ENCODE measurements around the gene DTNB.
"Not testable (repeated sequence)": the region's sequence is repeated elsewhere in the genome, so short reads cannot be mapped to it uniquely, and the experiment has no call there.

The DTNB gene

DNA sequence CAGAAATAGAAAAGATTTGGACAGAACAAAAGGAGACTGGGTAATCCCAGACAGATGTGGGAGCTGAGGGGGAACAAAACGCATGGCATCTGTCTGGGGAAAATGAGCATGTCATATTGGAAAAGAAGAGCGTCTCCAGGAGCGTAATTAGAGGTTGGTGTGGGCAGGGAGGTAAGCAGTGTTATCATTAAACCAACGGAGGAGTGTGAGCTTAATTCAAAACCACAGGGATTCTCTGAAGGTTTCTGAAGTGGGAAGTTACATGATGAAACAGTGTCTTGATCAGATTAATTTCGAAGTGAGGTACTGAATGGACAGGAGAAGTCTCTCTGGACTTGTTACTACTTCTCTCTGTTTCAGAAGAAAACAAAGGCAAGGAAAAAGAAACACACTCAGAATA lies 53.3 kb downstream of the DTNB start:
- DNase-seq = no peak

GRCh38 chr2:25619185-25619584 lies 54.2 kb downstream of the DTNB start:
- no peak for DNase-seq

- DNase-seq = no peak
Measured at GRCh38 chr2:25618676-25619075, 54.7 kb downstream of the DTNB start.

- no peak for DNase-seq
Measured at GRCh38 chr2:25617948-25618646, 55.3 kb downstream of the DTNB start.

GRCh38 chr2:25615920-25616319 lies 57.5 kb downstream of the DTNB start:
- no peak for DNase-seq

DNA sequence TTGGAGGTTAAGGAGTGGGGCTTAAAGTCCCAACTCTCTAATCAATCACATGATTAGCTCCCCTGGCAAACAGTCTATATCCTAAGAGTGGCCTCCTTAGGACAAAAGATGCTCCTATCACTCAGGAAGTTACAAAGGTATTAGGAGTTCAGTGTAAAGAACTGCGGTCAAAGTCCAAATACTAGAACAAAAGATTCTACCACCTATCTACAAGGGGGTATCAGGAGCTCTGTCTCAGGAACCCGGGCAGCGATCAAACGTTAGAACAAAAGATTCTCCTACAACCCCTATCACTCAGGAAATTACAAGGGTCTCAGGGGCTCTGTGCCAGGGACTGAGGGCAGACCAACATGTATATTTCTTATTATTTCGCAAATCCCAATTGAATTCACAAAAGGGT lies 58.0 kb downstream of the DTNB start:
- no peak for DNase-seq

DNA sequence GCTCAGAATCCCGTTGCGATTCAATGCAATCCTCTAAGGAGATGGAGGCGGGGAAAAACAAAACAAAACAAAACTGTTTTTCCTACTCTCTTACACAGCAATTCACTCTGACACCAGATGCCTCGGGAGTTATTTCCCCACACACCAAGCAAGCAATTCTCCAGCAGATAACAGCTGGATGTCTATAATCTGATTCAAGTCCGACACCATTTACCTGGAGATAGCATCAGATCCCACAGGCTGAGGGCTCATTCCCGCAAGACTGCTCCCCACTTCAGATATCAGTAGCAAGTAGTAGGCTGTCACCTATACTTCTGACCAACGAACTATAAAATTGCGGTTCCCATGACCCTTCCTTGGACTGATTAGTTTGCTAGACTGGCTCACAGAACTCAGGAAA lies 58.7 kb downstream of the DTNB start:
- DNase-seq = no peak

DNA sequence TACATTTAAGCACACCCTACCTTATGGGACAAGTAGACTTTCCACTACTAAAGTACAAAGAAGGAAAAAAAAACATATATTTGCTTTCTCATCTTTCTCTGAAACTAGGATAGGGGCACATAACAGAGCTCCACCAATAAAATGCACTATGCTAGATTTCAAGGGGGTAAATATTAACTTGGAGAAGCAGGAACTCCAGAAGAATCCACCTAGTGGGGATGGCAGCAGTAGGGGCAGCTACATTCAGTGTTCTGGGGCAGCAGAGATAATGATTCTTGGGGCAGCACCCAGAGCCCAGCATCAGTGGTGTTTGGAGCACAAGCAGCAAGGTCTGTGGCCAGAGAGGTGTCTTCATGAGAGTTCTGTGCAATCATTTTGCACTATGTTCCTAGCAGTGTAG lies 64.7 kb downstream of the DTNB start:
- no peak for DNase-seq

- no peak for DNase-seq
Measured at GRCh38 chr2:25606892-25607291, 66.5 kb downstream of the DTNB start.

DNA sequence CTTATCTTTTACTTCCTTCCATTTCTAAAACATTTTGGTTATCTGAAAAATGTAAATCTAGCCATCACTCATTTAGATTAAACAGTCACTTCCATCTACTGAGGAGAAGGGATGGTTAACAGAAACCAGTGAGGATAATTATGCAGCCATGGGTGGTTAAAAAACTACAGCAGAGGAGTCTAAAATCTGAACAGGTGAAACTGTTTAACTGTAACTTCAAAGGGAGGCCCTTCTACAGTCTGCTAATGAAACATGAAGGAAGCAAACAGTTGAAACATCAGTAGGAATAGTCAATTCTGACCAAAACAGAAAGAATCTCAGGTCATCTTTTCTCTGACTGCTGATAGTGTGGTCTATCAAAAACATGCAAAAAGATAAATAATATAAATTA lies 71.0 kb downstream of the DTNB start:
- DNase-seq = no peak

GRCh38 chr2:25601711-25602332 lies 71.6 kb downstream of the DTNB start:
- not testable (repeated sequence) for DNase-seq

DNA sequence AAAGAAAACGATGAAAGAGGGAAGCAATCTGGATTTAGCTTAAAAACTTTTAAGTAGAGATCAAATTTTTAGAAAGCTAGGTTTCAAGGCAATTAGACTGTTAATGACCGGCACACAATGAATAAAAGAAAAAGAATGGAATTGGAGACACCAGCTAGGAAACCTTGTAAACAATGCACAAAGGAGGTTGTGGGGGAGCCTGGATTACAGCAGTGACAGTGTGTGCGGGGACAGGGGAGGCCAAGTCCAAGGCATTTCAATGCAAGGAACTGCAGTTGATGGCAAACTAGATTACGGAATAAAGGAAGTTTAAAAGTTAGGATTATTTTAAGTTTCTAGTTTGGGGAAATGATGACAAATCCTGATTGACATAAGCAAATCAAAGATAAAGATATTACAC lies 74.5 kb downstream of the DTNB start:
- no peak for DNase-seq

GRCh38 chr2:25598332-25598731 lies 75.0 kb downstream of the DTNB start:
- DNase-seq = no peak

GRCh38 chr2:25597881-25598280 lies 75.5 kb downstream of the DTNB start:
- DNase-seq = no peak

DNA sequence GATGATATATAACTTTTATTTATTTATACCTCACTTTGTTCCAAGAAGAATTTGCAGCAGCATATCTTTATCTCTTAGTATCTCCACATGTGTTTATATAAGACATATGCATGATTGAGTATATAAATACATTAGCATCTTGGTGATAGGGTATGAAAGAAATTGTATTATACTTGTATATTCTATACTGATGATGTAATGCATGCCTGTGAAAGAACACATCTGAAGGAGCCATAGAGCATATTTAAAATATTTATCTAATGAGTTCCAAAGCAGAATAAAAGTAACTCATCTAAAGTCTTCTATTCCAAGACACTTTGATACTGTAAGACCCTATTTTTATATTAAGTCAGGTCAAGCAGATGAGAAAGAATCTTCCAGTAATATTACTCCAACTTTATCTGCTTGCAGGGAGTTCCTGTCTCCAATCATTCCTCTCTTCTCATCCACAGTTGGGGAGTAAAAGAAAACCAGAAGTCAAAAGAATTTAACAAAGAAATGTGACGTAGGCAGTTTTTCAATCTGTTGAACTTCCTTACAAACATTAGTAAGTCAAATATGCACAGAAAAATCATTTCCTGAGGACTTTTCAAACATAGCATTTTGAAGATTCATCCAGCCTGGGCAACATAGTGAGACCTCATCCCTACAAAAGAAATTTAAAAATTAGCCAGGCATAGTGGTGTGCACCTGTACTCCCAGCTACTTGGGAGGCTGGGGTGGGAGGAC lies 76.7 kb downstream of the DTNB start:
- DNase-seq = no peak

GRCh38 chr2:25595393-25595792 lies 78.0 kb downstream of the DTNB start:
- DNase-seq = no peak

GRCh38 chr2:25594991-25595390 lies 78.4 kb downstream of the DTNB start:
- DNase-seq = no peak

- no peak for DNase-seq
Measured at GRCh38 chr2:25592766-25593292, 80.5 kb downstream of the DTNB start.

GRCh38 chr2:25590921-25591505 lies 82.4 kb downstream of the DTNB start:
- no peak for DNase-seq

- no peak for DNase-seq
Measured at GRCh38 chr2:25589676-25590205, 83.6 kb downstream of the DTNB start.

GRCh38 chr2:25588576-25588975 lies 84.8 kb downstream of the DTNB start:
- no peak for DNase-seq

DNA sequence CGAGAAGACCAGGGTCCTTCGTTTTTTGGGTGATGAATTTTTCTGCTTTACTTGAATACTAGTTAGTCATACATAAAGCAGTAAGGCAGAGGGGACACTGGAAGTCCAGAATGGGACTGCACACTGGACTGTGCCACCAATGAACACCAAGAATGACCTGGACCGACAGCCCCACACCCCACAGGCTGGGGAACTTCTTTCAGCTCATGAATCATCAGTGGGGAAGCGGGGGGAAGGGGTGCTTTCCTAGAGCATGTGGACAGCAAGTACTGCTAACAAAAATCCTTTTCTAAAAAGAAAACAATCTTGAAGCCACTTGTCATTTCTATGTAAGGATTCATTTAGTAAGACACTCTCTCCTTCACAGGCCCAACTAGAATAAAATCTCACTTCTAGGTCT lies 86.0 kb downstream of the DTNB start:
- DNase-seq = no peak

GRCh38 chr2:25586726-25587144 lies 86.6 kb downstream of the DTNB start:
- no peak for DNase-seq

Measured in activated CD4-positive, alpha-beta T cell treated with anti-CD3 and anti-CD28 coated beads, Interleukin-2, amount 50 U/mL, for 1 hour (primary cell).